ENCODE results near the gene TMEM121B.

- no peak for TF ChIP-seq POLR2A (IDR thresholded peaks at IDR 0.05)
- TF ChIP-seq, protein P1, sequence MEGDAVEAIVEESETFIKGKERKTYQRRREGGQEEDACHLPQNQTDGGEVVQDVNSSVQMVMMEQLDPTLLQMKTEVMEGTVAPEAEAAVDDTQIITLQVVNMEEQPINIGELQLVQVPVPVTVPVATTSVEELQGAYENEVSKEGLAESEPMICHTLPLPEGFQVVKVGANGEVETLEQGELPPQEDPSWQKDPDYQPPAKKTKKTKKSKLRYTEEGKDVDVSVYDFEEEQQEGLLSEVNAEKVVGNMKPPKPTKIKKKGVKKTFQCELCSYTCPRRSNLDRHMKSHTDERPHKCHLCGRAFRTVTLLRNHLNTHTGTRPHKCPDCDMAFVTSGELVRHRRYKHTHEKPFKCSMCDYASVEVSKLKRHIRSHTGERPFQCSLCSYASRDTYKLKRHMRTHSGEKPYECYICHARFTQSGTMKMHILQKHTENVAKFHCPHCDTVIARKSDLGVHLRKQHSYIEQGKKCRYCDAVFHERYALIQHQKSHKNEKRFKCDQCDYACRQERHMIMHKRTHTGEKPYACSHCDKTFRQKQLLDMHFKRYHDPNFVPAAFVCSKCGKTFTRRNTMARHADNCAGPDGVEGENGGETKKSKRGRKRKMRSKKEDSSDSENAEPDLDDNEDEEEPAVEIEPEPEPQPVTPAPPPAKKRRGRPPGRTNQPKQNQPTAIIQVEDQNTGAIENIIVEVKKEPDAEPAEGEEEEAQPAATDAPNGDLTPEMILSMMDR (IDR thresholded peaks at IDR 0.05), result no peak
These were observed 43.9 kb downstream of the TMEM121B start for GRCh38 chr22:17077255-17077654.

All from right lobe of liver (tissue), 4 donors.